GM21576 (cell line): ENCODE data around the gene SAMD11.
"Not testable (repeated sequence)": the region's sequence is repeated elsewhere in the genome, so short reads cannot be mapped to it uniquely, and the experiment has no call there.

ENCODE experiments used
- ATAC-seq: cut with Tn5 transposase; IDR thresholded peaks from one replicate; pipeline ENCODE4 v1.9.1; 2021; ENCODE audit warnings: mild to moderate bottlenecking, moderate library complexity; ENCODE audit not compliant: unreplicated experiment

Gene SAMD11

DNA sequence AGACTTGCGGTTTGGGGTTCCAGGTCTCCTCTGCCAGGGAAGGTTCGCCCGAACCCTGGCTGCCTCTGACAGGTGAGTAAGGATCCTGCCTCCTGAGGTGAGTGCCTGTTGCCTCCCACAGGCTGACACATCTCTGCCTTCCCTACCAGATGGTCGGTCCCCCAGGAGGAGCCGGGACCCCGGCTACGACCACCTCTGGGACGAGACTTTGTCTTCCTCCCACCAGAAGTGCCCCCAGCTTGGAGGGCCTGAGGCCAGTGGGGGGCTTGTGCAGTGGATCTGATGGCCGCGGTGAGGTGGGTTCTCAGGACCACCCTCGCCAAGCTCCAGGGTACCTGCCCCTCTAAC is 50.5 kb downstream of the SAMD11 start:
- ATAC-seq, result no peak

DNA sequence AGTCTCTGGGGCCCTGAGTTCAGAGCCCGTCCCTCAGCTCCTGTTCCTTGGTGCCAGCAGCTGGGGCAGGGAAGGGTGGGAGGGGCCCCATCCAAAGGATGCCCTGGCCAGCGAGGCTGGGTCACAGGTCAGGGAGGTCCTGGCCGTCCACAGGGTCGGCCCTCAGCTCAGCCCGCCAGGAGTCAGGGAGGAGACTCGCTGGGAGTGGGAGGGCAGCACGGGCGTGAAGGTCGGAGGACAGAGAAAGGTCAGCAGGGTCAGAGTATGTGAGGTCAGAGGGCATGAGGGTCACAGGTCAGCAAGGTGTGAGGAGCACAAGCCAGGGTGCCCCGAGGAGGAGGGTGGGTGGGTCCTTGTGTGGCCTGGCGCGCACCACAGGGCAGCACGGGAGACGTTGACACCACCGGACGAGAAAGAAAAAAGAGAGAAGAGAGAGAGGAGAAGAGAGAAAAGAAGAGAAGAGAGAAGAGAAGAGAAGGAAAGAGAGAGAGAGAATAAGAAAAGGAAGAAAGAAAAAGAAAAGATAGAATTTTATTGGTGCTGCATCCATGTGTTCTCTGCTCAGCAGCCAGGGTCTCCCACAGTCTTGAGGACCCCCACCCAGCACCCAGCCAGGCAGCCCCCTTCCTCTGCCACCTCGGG is 51.1 kb downstream of the SAMD11 start:
- ATAC-seq, result no peak

DNA sequence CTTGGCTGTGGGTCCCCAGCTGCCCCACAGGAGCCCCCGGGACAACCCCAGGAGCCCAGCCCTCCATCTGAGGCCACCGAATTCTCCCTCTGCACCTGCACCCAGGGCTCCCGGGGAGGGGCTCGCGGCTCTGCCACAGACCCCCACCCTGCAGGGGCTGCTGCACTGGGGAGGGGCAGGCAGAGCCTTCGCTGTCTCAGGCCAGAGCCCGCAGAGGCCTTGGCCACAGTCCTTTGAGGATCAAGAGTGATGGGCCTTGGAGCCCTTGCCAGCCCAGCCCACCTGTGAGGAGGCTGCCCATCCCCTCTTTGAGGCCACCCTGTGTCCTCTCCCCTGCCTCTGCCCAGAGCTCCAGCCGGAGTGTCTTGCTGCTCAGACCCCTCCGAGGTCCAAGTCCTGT is 51.6 kb downstream of the SAMD11 start:
- no peak for ATAC-seq

DNA sequence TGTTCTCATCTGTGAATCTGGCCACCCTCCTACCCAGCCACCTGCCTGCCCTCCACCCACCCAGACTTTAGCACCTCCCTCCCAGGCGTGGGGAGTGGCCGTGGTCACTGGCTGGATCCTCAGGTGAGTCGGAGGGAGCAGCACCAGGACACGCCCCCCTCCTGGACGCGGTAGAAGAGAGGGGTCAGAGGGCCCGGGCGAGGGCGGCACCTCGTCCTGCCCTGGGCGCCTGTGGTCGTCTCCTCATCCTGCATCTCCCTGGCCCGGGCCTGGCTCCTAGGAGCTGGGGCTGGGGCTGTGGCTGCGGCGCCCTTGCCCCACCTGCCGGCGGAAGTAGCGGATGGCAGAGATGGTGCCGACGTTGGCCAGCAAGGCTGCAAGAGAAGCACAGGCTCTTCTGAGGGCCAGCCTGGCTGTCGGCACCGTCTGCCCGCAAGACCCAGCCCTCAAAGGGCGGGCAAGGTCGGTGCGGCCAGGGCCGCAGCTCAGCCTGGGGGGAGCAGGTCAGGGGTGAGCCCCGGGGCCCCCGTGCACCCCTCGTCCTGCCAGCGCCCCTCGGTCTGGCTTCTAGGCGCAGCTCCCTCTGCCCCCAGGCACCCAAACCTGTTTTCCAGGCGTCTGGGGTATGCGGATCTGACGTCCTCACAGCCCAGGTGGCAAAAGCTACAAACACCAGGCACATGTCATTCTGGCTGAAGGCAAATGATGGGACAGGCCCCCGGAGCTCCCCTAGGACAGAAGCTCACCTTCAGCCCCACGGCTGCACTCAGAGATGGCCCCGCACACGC is 52.4 kb downstream of the SAMD11 start:
- ATAC-seq, result no peak

DNA sequence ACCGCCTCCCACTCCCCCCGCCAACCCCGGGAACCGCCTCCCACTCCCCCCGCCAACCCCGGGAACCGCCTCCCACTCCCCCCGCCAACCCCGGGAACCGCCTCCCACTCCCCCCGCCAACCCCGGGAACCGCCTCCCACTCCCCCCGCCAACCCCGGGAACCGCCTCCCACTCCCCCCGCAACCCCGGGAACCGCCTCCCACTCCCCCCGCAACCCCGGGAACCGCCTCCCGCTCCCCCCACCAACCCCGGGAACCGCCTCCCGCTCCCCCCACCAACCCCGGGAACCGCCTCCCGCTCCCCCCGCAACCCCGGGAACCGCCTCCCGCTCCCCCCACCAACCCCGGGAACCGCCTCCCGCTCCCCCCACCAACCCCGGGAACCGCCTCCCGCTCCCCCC is 53.1 kb downstream of the SAMD11 start:
- ATAC-seq, result not testable (repeated sequence)

DNA sequence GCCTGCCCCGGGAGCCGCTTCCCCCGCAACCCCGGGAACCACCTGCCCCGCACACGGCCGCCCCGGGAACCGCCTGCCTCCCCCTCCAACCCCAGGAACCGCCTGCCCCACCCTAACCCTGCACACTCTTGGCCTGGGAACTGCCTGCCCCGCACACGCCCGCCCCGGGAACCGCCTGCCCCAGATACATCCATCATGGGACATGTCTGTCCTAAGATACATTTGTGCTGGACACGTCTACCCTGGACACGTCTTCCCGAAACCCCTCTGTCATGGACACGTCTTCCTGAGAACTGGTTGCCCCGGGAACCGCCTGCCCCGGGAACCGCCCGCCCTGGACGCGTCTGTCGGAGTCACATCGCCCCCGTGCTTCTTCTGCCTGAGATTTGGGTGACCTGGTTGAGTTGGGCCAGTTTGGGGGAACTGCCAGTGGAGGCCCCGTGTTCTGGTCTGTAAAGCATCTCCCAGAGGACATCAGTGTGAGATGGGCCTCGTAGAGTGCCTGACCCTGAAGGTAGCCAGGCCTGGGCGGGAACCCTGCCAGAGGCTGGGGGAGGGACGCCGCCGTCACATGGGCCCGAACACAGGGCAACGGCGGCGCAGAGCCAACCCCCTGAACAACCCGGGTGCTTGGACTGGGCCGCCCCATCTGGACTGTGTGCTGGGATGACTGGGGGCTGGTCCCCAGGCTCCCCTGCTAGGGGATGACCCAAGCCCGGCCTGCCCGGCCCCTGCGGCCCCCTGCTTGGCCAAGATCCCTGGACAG is 54.5 kb downstream of the SAMD11 start:
- ATAC-seq, result no peak

DNA sequence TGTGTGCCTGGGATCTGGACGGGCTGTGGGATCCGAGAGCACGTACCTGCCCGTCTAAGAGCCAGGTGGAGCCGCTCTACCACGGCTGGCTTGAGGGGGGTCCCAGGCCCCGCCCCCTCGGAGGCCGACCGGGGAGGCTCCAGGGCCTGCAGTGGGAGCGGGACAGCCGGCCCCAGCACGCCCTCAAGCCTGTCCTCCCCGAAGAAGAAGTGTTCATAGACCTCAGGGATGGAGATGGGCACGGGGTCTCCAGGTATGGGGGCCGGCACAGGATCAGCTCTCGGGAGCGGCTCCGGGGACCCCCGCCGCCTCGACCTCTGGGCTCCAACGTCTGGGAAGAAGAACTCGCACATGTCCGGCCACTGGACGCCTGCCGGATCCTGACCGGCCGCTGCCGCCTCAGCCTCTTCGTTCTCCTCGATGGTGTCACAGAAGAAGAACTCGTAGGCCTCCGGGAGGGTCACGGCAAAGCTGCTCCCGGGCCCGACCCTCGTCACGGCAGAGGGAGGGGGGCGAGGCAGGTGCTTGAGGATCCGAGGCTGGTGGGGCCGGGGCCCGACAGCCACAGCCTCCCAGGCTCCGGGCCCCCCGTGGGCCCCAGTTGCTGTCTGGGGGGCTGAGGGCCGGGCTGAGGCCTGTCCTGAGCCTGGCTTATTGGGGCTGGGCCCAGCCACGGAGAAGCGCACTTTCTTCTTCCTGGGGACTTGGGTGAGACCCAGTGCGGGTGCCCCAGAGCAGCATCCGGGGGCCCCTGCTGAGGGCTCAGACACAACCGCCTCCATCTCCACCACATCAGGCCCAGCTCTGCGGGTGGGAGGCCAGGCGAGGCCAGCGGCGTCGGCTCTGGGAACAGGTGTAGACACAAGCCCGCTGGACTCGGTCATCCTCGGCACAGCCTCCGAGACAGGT is 55.4 kb downstream of the SAMD11 start:
- no peak for ATAC-seq

DNA sequence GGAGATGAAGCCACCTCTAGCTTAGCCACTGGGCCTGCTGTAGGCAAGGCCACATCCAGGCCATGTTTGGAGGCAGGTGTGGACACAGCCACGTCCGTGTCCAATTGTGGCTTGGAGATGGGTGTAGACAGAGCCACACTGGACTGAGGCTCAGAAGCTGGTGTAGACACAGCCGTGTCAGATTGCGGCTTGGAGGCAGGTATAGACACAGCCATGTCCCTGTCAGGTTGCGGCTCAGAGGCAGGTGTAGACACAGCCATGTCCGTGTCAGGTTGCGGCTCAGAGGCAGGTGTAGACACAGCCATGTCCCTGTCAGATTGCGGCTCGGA is 56.0 kb downstream of the SAMD11 start:
- no peak for ATAC-seq

DNA sequence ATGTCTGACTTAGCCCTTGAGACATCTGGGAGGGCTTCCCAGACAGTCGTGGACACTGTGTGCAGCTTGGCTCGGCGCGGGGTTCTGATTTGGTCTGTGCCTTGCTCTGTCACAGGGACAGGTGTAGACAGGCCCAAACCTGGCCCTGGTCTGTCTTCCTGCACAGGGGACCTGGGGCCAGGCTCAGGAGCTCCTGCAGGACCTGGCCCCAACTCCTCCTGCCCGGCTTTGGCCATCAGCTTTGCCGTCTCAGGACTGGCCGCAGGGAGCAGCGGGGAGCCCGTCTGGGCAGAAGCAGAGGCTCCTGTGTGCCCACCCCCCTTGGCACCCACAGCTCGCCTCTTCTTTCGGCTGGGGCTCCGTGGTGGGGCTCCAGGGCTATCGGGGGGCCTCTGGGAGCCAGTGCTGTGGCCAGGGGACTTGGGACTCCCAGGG is 56.4 kb downstream of the SAMD11 start:
- ATAC-seq, result no peak

DNA sequence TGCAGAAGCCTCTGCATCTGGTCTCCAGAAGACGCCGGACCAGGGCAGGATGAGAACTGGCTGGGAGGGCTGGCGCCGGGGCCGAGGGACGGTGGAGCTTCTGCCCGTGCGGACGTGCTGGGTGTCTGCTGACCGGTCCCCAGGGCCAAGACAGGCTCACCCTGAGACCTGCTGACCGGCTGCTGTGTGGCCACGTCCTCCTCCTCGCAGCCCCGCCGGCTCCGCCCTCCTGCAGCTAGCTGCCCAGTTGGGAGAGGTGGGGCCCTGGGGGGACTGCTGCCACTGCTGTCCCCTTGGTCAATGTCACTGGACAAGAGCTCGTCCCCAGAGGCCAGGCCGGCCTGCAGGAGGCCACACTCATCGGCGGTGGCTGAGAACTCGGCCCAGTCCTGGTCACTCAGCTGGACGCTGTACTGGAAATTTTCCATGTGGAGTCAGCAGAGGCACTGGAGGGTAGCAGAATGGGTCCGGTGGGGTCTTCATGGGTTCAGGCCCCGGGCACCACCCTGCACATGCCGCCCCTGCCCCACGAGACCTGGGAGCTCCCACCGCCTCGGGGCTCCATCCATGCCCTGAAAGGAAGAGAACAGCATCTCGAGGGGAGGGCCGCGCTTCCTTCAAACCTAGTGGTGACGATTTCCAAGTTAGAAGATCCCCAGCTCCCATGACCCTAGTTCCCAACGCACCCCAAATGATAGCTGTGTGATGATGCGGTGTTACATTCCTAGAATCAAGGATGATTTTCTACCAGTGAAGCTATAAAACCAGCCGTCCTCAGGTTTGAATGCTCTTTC is 57.1 kb downstream of the SAMD11 start:
- no peak for ATAC-seq

DNA sequence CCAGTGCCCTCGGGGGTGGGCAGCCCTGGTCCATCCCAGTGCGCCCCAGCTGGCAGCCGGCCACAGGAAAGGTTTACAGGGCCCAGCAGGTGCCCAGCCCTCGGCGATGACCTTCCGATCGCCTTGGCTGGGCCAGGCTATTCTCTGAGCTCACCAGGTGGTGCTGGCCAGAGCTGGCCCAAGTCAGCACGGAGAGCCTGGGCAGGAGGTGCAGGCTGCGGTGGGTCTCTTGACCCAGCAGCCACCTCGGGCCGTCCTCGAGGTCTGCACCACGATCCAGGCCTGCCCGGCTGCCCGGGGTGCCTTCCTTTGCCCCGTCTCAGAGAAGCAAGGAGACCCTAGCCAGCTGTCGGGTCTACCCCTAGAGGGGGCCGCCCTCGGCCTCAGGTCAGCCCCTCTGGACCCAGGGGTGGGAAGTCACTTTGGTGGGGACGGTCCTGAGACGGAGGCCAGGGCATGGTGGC is 57.8 kb downstream of the SAMD11 start:
- ATAC-seq, result no peak

DNA sequence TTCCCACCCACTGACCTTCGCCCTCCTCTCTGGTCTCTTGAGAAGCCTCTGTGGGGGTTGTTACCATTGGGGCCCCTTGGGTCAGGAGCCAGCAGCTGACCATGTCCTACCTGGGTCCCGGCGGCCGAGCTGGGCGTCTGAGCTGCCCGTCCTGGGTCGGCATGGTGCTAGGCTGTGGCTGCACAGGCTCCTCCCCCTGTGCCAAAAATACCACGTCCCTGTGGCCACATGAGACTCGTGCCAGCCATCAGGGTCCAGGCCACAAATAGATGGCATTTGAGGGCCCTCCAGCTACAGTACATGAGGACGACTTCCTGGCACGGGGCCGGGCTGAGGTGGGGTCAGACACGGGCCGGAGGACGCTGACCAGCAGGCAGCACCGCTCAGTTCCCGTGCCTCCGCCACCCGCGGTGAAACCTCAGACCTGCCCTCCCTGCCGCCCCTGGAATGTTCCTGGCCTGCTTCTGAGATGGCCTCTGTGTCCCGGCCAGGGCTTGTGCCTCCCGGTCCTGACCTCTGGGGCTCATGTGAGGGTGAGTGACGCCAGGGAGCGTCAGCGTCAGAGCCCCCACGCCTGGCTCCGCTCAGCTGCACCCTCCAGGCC is 58.3 kb downstream of the SAMD11 start, which contains the start of gene PERM1:
Gene PERM1, minus strand, starts transcription at position 139 of the 604 bp plus-strand sequence. CDS start 1,064 bp downstream, outside the sequence.
- no peak for ATAC-seq

DNA sequence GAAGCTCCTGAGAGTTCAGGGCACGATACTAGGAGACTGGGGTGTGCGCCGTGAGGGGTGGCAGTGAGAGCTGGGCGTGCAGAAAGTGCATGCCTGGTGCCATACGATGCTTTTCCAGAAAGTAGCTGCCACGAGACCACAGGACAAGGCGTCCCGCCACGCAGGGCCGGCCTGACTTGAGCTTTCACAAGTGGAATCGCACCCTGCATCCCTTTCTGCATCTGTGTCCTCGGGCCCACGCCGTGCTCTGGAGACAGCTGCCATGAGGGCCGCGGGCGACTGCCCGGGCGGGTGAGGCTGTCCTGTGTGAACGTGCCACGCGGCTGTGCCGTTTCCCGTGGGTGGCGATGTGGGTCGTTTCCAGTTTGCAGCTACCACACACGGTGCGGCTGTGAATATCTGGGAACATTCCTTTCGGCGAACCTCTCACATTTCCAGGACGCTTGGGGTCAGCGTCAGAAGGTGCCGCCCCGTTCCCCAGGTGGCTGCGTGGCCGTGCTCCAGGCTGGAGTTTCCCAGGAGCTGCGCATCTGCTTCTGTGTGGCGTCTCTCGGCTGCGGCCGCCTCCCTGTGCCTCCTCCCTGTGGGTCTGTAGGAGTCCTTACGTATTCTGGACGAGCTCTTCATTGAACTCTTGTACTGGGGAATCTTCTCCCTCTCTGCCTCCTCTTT is 59.2 kb downstream of the SAMD11 start:
- ATAC-seq, result no peak

DNA sequence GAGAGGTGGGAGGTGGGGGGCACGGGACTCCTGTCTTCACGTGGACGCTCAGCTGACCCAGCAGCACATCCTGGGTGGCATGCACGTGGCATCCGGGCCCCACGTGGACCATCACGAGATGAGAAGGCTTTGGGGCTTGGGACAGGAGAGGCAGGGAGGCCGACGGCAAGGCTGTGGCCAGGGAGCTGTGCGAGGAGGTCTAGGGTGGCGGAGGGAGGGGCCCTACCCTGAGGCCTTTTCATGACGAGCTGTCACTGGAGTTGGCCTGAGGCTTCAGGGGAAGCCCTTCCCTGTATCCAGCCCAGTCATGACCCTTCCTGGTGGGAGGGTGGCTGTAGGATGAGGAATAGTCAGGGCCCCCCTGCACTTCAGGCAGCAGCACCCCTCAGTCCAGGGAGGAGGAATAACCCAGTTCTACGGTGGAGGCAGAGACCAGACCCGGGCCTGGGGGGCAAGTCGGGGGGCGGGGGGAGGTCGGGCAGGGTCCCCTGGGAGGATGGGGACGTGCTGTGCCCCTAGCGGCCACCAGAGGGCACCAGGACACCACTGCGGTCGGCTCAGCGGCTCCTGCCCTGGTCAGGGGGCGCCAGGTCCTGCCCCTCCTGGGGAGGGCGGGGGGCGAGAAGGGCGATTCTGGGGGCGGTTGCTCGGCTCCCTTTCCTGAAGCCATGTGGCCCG is 60.2 kb downstream of the SAMD11 start:
- no peak for ATAC-seq

DNA sequence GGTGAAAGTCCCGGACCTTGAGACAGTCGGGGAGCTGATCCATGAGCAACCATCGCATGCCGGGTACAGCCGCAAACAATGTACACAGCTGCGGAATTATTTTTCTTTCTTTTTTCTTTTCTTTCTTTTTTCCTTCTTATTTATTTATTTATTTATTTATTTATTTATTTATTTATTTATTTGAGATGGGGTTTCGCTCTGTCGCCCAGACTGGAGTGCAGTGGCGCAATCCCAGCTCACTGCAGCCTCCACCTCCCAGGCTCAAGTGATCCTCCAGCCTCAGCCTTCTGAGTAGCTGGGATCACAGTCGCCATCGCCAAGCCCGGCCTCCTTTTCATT is 60.7 kb downstream of the SAMD11 start:
- no peak for ATAC-seq

DNA sequence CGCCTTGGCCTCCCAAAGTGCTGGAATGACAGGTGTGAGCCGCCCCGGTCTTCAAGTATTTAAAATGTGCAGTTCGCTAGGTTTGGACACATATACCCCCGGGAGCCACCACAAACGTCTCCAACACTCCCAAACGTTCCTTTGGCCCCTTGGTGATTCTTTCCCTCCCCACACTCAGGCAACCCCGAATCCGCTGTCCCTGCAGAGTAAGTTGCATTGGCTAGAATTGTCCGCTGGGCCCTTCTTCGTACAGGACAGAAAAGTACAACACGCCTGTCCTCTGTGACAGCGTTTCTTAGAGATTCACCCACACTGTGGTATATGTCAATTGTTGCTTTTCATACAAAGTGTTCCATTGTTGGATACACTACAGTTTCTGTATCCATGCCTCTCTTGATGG is 61.4 kb downstream of the SAMD11 start:
- no peak for ATAC-seq

DNA sequence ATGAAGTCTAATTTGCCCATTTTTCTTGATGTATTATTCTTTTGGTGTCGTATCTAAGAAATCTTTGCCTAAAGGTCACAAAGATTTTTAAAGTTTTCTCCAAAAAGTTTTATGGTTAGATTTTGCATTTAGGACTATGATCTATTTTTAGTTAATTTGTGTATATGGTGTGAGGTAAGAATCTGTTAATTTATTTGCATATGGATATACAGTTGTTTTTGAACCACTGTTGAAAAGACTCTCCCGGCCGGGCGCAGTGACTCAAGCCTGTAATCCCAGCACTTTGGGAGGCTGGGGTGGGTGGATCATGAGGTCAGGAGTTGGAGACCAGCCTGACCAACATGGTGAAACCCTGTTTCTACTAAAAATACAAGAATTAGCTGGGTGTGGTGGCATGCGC is 64.3 kb downstream of the SAMD11 start:
- not testable (repeated sequence) for ATAC-seq

DNA sequence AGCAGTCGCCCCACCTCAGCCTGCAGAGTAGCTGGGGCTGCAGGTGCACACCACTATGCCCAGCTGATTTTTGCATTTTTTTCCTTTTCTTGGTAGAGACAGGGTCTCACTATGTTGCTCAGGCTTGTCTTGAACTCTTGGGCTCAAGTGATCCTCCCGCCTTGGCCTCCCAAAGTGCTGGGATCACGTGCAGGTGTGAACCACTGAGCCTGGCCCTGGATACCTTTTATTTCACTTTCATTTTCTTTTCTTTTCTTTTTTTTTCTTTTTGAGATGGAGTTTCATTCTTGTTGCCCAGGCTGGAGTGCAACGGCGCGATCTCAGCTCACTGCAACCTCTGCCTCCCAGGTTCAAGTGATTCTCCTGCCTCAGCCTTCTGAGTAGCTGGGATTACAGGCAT is 67.6 kb downstream of the SAMD11 start:
- not testable (repeated sequence) for ATAC-seq

DNA sequence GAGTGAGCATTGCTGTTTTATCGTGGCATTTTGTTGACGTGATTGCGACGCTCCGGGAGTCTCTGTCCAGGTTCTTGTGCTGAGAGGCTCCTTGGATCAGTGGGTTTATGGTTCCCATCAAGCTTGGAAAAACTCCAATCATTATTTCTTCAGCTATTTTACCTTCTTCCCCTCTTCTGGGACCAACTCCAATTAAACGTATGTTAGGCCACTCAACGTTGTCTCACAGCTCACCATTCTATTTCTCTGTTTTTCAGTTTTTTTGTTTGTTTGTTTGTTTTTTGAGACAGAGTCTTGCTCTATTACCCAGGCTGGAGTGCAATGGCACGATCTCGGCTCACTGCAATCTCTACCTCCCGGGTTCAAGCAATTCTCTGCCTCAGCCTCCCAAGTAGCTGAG is 68.2 kb downstream of the SAMD11 start:
- no peak for ATAC-seq
